HEK293 (cell line): ENCODE data around the gene OPCML.

Source experiments
- CTCF ChIA-PET: fragments of 350-600 bp; formaldehyde crosslinking; extraction: SDS; loops from one replicate; lab custom pipeline; 2021; ENCODE audit warnings: antibody characterized with exemption; lab: Yijun Ruan, JAX
- POLR2A ChIA-PET: fragments of 300-600 bp; formaldehyde crosslinking; extraction: SDS; loops from one replicate; lab custom pipeline; 2020; ENCODE audit warnings: antibody characterized with exemption, inconsistent platforms; lab: Yijun Ruan, JAX
- H3K27ac ChIP-seq: fragments of 200-500 bp; sonication (Bioruptor generic); 2 replicates; pipeline ENCODE4 v1.5.1; 2014; ENCODE audit warnings: low read depth, low read length, control low read depth, inconsistent platforms; ENCODE audit errors: extremely low read depth
- H3K36me3 ChIP-seq, 2 experiments: fragments of 200-500 bp in 1 of 2; sonication (Bioruptor generic) in 1 of 2; 1 replicate in 1 of 2; 2 replicates in 1 of 2; pipeline ENCODE4 v1.5.1; 2014 to 2017; ENCODE audit warnings: inconsistent platforms in 2 of 2, low read length in 2 of 2; ENCODE audit not compliant: control insufficient read depth in 2 of 2, insufficient read depth in 1 of 2
- H3K4me1 ChIP-seq: fragments of 200-500 bp; sonication (Bioruptor generic); 2 replicates; pipeline ENCODE4 v1.5.1; 2014; ENCODE audit warnings: mild to moderate bottlenecking, low read length, inconsistent platforms; ENCODE audit not compliant: control insufficient read depth, insufficient read depth
- H3K4me3 ChIP-seq: 2 replicates; pipeline ENCODE4 v1.5.1; 2011; ENCODE audit warnings: low read depth, mild to moderate bottlenecking, control low read depth, low read length, moderate library complexity
- H3K9me3 ChIP-seq: fragments of 200-500 bp; sonication (Bioruptor generic); 2 replicates; pipeline ENCODE4 v1.5.1; 2014; ENCODE audit warnings: low read depth, low read length, inconsistent platforms; ENCODE audit not compliant: control insufficient read depth, insufficient read depth
- CTCF ChIP-seq: fragments of 450-650 bp; formaldehyde crosslinking; IDR thresholded peaks from 2 replicates; pipeline ENCODE4 v1.5.1; 2016; ENCODE audit warnings: missing biosample characterization, missing genetic modification characterization
- KLF9 ChIP-seq: fragments of 450-650 bp; formaldehyde crosslinking; IDR thresholded peaks from 2 replicates; pipeline ENCODE4 v1.5.1; 2016; ENCODE audit warnings: missing biosample characterization, missing genetic modification characterization, low read depth
- MYNN ChIP-seq: fragments of 450-650 bp; formaldehyde crosslinking; IDR thresholded peaks from 2 replicates; pipeline ENCODE4 v1.5.1; 2016; ENCODE audit warnings: missing biosample characterization, missing genetic modification characterization, borderline replicate concordance
- SETDB1 ChIP-seq: IDR thresholded peaks from one replicate; pipeline ENCODE4 v1.6.1; 2017; ENCODE audit warnings: mild to moderate bottlenecking, low read length, moderate library complexity, mixed read lengths; ENCODE audit not compliant: insufficient read length
- TCF7L2 ChIP-seq: IDR thresholded peaks from 2 replicates; pipeline ENCODE4 v1.6.1; 2011; ENCODE audit warnings: low read depth, mild to moderate bottlenecking, inconsistent platforms, low read length, moderate library complexity, borderline replicate concordance
- ZBTB1 ChIP-seq: fragments of 450-650 bp; formaldehyde crosslinking; IDR thresholded peaks from 2 replicates; pipeline ENCODE4 v1.5.1; 2016; ENCODE audit warnings: missing biosample characterization, missing genetic modification characterization
- ZBTB48 ChIP-seq: fragments of 450-650 bp; formaldehyde crosslinking; IDR thresholded peaks from 2 replicates; pipeline ENCODE4 v1.5.1; 2016; ENCODE audit warnings: missing biosample characterization, missing genetic modification characterization
- ZFP69B ChIP-seq: fragments of 450-650 bp; formaldehyde crosslinking; IDR thresholded peaks from 2 replicates; pipeline ENCODE4 v1.5.1; 2016; ENCODE audit warnings: missing biosample characterization, missing genetic modification characterization
- ZNF211 ChIP-seq: fragments of 450-650 bp; formaldehyde crosslinking; IDR thresholded peaks from 2 replicates; pipeline ENCODE4 v1.5.1; 2016; ENCODE audit warnings: low read depth, missing biosample characterization, missing genetic modification characterization
- ZNF48 ChIP-seq: fragments of 450-650 bp; formaldehyde crosslinking; IDR thresholded peaks from 2 replicates; pipeline ENCODE4 v1.5.1; 2016; ENCODE audit warnings: missing biosample characterization, missing genetic modification characterization
- ZNF558 ChIP-seq: fragments of 450-650 bp; formaldehyde crosslinking; IDR thresholded peaks from 2 replicates; pipeline ENCODE4 v1.5.1; 2016; ENCODE audit warnings: missing biosample characterization, missing genetic modification characterization
- ZNF639 ChIP-seq: fragments of 450-650 bp; formaldehyde crosslinking; IDR thresholded peaks from 2 replicates; pipeline ENCODE4 v1.5.1; 2016; ENCODE audit warnings: missing biosample characterization, missing genetic modification characterization
- ZNF654 ChIP-seq: fragments of 450-650 bp; formaldehyde crosslinking; IDR thresholded peaks from 2 replicates; pipeline ENCODE4 v1.5.1; 2016; ENCODE audit warnings: low read depth, missing biosample characterization, missing genetic modification characterization
- ZNF747 ChIP-seq: fragments of 450-650 bp; formaldehyde crosslinking; IDR thresholded peaks from 2 replicates; pipeline ENCODE4 v1.5.1; 2016; ENCODE audit warnings: missing biosample characterization, missing genetic modification characterization
- ZNF785 ChIP-seq: fragments of 450-650 bp; formaldehyde crosslinking; IDR thresholded peaks from 2 replicates; pipeline ENCODE4 v1.5.1; 2016; ENCODE audit warnings: missing biosample characterization, missing genetic modification characterization
- ZNF792 ChIP-seq: fragments of 450-650 bp; formaldehyde crosslinking; IDR thresholded peaks from 2 replicates; pipeline ENCODE4 v1.5.1; 2016; ENCODE audit warnings: missing biosample characterization, missing genetic modification characterization
- ZNF830 ChIP-seq: fragments of 450-650 bp; IDR thresholded peaks from 2 replicates; pipeline ENCODE4 v1.5.0; 2018; ENCODE audit warnings: missing biosample characterization, missing genetic modification characterization, low read depth, mild to moderate bottlenecking, moderate library complexity
- ZNF843 ChIP-seq: fragments of 450-650 bp; formaldehyde crosslinking; IDR thresholded peaks from 2 replicates; pipeline ENCODE4 v1.5.1; 2016; ENCODE audit warnings: missing biosample characterization, missing genetic modification characterization

OPCML gene

GRCh38 chr11:133081730-133082452 is 450.4 kb downstream of the OPCML start (continued):
- TF ChIP-seq ZBTB48 (no peak), ZNF211 (tag by site-specific recombination) (no peak), ZNF558 (no peak)

GRCh38 chr11:133081020-133081419 is 451.3 kb downstream of the OPCML start:
- TF ChIP-seq SETDB1 (no peak), MYNN (no peak), TCF7L2 (no peak), ZNF830 (tag by site-specific recombination) (no peak), KLF9 (tag by site-specific recombination) (no peak), ZNF639 (tag by site-specific recombination) (no peak), ZNF48 (tag by site-specific recombination) (no peak), ZFP69B (no peak), ZNF843 (tag by site-specific recombination) (no peak), ZNF792 (tag by site-specific recombination) (no peak)
- no peaks in the 10 kb centered on the region for H3K9me3 ChIP-seq
- ChIA-PET CTCF (interaction anchor here (0.6 to 5.5 kb wide), 13 partner anchors 9 to 755 kb away, joined by 3 to 79 read pairs (median 3); no protein-coding TSS in a partner anchor), POLR2A (no interaction called here)
- H3K4me3 ChIP-seq: no peak overlapping the region
- H3K36me3 ChIP-seq: no peaks in the 10 kb centered on the region
- no peak overlapping the region for H3K27ac ChIP-seq
- H3K4me1 ChIP-seq: no peaks in the 10 kb centered on the region

GRCh38 chr11:133078591-133079404 is 453.5 kb downstream of the OPCML start:
- no peak overlapping the region for H3K4me3 ChIP-seq
- no peaks in the 10 kb centered on the region for H3K4me1 ChIP-seq
- H3K36me3 ChIP-seq: no peaks in the 10 kb centered on the region
- H3K9me3 ChIP-seq: no peaks in the 10 kb centered on the region
- POLR2A ChIA-PET: no interaction called here
- no peak overlapping the region for H3K27ac ChIP-seq
- TF ChIP-seq ZNF785: no peak
- TF ChIP-seq ZNF639 (tag by site-specific recombination): no peak
- peak; percentile 30; the same call in 1 of the 2 replicates for TF ChIP-seq CTCF (tag by site-specific recombination)
- peak; percentile 78 for TF ChIP-seq ZNF654
- no peak for TF ChIP-seq ZNF747 (tag by site-specific recombination)
- no peak for TF ChIP-seq ZBTB1 (tag by site-specific recombination)
- TF ChIP-seq, all 188 proteins: peak for 2
- CTCF ChIA-PET: interaction anchor here (0.6 to 5.5 kb wide), 19 partner anchors 10 to 835 kb away, joined by 3 to 79 read pairs (median 3); no protein-coding TSS in a partner anchor
